ENCODE data around the gene UBTD2. TPM values are rescaled to one million over a fixed set of nuclear protein-coding genes. Genes with fewer than 3 reads are reported as not detected.
A peak's percentile ranks its signal among the peaks of the same experiment; 100 is the strongest.

The UBTD2 gene
- total and polyA plus RNA-seq, 10 donors: 4.9 to 13.9 (median 8.4) TPM

- Histone ChIP-seq H3K4me1 (peaks cover 14 to 39% (median 26%) of the 10 kb centered on the region in 6 donors), H3K4me3 (peak overlapping the region in 2 of 8 donors; percentile 51 to 94), H3K27me3 (replicated peaks in 1 of 7) (no peaks in the 10 kb centered on the region), H3K9me3 (no peaks in the 10 kb centered on the region), H3K27ac (no peak overlapping the region), H3K36me3 (no peaks in the 10 kb centered on the region)
- intact Hi-C loops (cut with DNase I; ENCODE audit: low total_unique reads): loop anchor here (10.0 kb wide), 1 partner anchor 91 kb away; the partner anchor contains the start of gene EFCAB9
- 73 to 88% (median 79%) methylated on average over 15 of the region's 15 CpGs for WGBS, 5 donors
- no peak for DNase-seq
- TF ChIP-seq POLR2A (IDR thresholded peaks at IDR 0.05) (no peak), CTCF (IDR thresholded peaks at IDR 0.05 in 8 of 11, conservative IDR thresholded peaks at IDR 0.05 in 3 of 11) (no peak), POLR2AphosphoS5 (IDR thresholded peaks at IDR 0.05) (no peak)
Observed at GRCh38 chr5:172285226-172286143, 1.9 kb upstream of the UBTD2 start.

- no peak for TF ChIP-seq POLR2AphosphoS5 (IDR thresholded peaks at IDR 0.05)
- intact Hi-C loops (cut with DNase I; ENCODE audit: low total_unique reads): loop anchor here (10.0 kb wide), 1 partner anchor 90 kb away; the partner anchor contains the start of gene EFCAB9
- no peak for DNase-seq
- H3K9me3 ChIP-seq: no peaks in the 10 kb centered on the region
- WGBS, 5 donors: 4 to 9% (median 6%) methylated on average over 11 of the region's 11 CpGs
- H3K27ac ChIP-seq: peak overlapping the region in 7 of 8 donors; percentile 79 to 95 (median 85)
- H3K36me3 ChIP-seq: no peaks in the 10 kb centered on the region
- no peaks in the 10 kb centered on the region for H3K27me3 ChIP-seq (replicated peaks in 1 of 7)
- H3K4me3 ChIP-seq: peak overlapping the region; percentile 51 to 97 (median 82)
- peaks cover 14 to 39% (median 26%) of the 10 kb centered on the region in 6 donors for H3K4me1 ChIP-seq
Observed at GRCh38 chr5:172284611-172284980, 1.0 kb upstream of the UBTD2 start.

- Histone ChIP-seq H3K9me3 (no peaks in the 10 kb centered on the region), H3K27me3 (replicated peaks in 1 of 7) (no peaks in the 10 kb centered on the region), H3K36me3 (no peaks in the 10 kb centered on the region), H3K4me1 (peaks cover 14 to 39% (median 26%) of the 10 kb centered on the region in 6 donors), H3K4me3 (peak overlapping the region; percentile 58 to 97 (median 82)), H3K27ac (peak overlapping the region in 7 of 8 donors; percentile 79 to 95 (median 85))
- intact Hi-C loops (cut with DNase I; ENCODE audit: low total_unique reads): loop anchor here (10.0 kb wide), 1 partner anchor 89 kb away; the partner anchor contains the start of gene EFCAB9
- peak; percentile 96 for DNase-seq
- no peak for TF ChIP-seq CTCF (IDR thresholded peaks at IDR 0.05 in 8 of 11, conservative IDR thresholded peaks at IDR 0.05 in 3 of 11)
- no peak for TF ChIP-seq POLR2A (IDR thresholded peaks at IDR 0.05)
- peak; percentile 58 to 78 (median 64) for TF ChIP-seq POLR2AphosphoS5 (IDR thresholded peaks at IDR 0.05)
- 1% methylated on average over 42 to 79 of the region's 79 CpGs for WGBS, 5 donors
Observed at GRCh38 chr5:172283862-172284610, 472 bp upstream of the UBTD2 start.

- Histone ChIP-seq H3K27me3 (replicated peaks in 1 of 7) (no peaks in the 10 kb centered on the region), H3K27ac (peak overlapping the region in 6 of 8 donors; percentile 83 to 95 (median 86))
- no peak for DNase-seq
Observed at GRCh38 chr5:172282272-172283019, 1.1 kb downstream of the UBTD2 start.

More at GRCh38 chr5:172282272-172283019, 1.1 kb downstream of the UBTD2 start:
- Histone ChIP-seq H3K36me3 (no peaks in the 10 kb centered on the region), H3K9me3 (no peaks in the 10 kb centered on the region), H3K4me3 (peak overlapping the region; percentile 65 to 97 (median 86)), H3K4me1 (peaks cover 14 to 39% (median 26%) of the 10 kb centered on the region in 6 donors)
- 23 to 26% (median 25%) methylated on average over 13 of the region's 13 CpGs for WGBS, 5 donors
- intact Hi-C loops (cut with DNase I; ENCODE audit: low total_unique reads): loop anchor here (10.0 kb wide), 1 partner anchor 88 kb away; the partner anchor contains the start of gene EFCAB9
- no peak for TF ChIP-seq POLR2AphosphoS5 (IDR thresholded peaks at IDR 0.05)
- no peak for TF ChIP-seq CTCF (IDR thresholded peaks at IDR 0.05 in 8 of 11, conservative IDR thresholded peaks at IDR 0.05 in 3 of 11)
- no peak for TF ChIP-seq POLR2A (IDR thresholded peaks at IDR 0.05)
